ENCODE data around the gene TGFBI.
A peak's percentile ranks its signal among the peaks of the same experiment; 100 is the strongest.

The TGFBI gene

DNA sequence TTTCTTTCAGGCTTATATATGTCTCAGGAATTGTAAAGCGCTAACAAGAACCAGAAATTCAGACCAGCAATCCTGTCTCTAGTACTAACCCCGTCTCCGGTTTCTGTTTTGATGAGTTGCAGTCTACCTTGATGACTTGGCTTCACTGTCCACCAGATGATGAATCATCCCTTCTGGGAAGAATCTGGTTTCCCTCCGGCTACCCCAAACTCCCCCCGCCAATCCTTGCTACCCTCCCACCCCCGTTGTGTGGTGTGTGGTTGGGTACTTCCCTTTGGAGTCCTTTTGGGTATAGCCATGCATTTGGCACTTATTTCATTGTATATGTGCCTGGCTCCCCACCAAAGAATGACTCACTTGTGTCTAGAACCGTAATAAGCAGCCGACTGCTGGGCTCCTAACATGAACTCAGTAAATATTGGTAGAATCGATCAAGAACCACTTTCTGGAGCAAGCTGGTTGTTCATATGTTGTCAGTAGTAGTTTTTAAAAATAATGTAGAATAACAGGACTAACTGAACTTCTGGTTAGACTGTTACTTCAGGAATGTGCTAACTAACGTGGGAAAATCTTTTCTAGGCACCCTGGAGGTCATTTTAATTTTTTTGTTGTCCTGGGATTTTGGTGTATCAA, 8.3 kb upstream of the TGFBI start:
- H3K4me3 ChIP-seq (ENCODE audit: low read length), result no peak overlapping the region
- DNase-seq (ENCODE audit: low read depth, low spot score), result no peak

DNA sequence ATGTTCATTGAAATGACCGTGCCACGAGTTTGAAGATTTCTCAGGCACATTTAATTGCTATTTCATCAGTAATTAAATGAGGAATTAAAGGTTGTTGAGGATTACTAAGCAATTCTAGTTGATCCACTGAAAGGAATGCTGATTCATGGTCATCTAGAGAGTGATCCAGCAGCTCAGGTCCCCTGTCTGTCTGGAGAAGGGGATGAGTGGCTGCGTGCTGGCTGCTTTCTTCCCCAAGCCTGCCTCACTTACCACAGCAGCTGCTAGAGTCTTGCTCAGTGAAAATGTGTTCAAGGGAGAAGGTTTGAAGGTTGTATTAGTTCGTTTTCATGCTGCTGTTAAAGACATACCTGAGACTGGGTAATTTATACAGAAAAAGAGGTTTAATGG, 7.8 kb upstream of the TGFBI start:
- DNase-seq (ENCODE audit: low read depth, low spot score), result no peak
- H3K4me3 ChIP-seq (ENCODE audit: low read length), result no peak overlapping the region

DNA sequence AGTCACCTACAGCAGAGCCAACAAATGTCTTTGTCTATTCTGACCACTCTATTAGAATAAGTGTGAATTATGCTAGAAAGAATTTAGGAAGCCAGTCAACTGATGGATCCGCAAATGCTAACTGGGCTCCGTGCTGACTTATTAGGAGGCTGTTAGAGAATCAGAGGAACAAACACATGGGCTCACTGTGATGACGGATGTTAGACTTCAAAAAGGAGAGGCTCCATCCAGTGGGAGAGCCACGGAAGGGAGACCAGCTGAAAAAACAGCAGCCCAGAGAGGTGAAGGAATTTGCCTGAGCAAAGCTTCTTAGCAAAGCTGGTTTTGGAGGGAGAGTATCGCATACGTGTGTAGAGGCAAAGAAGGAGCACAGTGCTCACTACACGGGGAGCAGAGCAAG, 5.8 kb upstream of the TGFBI start:
- H3K4me3 ChIP-seq (ENCODE audit: low read length), result no peak overlapping the region
- DNase-seq (ENCODE audit: low read depth, low spot score), result no peak

DNA sequence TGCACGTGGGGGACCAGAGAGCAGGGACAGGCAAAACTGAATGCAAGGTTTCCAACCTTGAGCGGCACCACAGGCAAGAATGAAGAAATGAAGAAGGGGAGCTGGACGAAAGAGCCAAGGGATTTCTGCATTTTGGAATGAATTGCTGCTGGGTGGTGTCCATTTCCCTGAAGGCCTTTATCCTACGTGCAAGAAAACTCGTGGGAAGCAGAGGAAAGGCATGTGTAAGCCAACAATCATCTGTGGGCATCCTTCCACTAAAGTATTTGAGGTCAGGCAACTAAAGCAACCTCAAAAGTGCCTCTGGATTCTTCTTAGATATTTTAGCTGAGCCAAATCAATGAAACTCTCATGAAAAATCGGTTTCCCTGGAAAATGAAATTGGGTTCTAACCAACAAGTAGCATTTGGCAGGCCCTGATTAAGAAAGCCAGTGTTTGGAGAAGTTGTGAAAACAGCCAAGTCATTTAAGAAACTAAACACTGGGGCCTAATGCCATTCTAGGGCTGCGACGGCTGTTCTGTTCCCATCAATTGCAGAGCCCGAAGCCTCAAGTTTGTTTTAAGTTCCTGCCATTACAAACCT, 4.7 kb upstream of the TGFBI start:
- H3K4me3 ChIP-seq (ENCODE audit: low read length), result no peak overlapping the region
- DNase-seq (ENCODE audit: low read depth, low spot score), result no peak

DNA sequence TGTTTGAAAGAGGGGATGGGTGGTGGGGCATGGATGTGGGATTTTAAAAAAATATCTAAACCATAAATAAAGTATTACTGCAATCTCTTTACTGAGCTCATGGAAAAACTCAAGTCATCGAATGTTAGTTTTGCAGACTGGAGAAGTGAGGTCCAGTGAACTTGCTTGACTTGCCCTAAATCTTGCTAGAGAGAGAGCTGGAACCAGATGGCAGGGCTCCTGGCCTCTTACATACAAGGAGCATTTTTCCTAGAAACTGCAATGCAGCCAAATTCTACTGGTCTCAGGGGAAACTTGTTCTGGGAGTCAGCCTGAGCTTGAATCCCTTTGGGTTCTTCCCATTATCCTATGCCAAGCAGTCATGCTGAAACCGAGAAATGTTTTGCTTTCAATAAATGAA, 2.9 kb upstream of the TGFBI start:
- DNase-seq (ENCODE audit: low read depth, low spot score), result no peak
- no peak overlapping the region for H3K4me3 ChIP-seq (ENCODE audit: low read length)

DNA sequence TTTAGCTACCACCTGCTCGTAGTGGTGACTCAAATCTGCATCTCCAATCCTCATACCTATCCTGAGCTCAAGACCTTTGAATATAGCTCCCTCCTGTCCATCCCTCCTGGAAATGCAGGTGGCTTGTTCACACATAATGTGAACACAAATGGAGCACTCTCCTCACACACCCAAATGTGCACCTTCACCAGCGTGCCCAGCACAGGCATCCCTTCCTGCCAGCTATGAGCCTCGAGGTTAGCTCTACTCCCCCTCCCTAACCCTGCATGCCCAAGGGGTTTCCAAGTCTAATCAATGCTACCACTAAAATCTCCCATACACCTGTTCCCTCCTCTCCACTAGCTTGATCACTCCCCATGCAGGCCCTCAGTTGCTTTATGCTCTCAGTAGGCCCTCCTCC, 2.2 kb upstream of the TGFBI start:
- H3K4me3 ChIP-seq (ENCODE audit: low read length), result no peak overlapping the region
- no peak for DNase-seq (ENCODE audit: low read depth, low spot score)

DNA sequence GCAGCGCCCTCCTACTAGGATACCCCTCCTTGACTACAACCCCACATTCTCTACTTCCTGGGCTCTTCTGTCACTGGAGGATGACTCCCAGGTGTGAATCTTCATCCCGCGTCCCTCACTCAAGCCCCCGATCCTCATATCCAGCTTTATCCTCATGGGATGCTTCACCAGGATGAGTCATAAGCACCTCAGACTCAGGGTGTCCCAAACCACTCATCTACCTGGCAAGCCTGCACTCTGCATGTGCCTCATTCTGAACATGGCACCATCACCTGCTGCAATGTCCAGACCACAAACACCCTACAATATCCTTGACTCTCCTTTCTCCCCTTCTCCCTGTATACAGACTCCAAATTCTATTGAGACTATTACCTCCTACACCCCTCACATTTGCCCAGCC, 1.5 kb upstream of the TGFBI start:
- no peak for DNase-seq (ENCODE audit: low read depth, low spot score)
- no peak overlapping the region for H3K4me3 ChIP-seq (ENCODE audit: low read length)

DNA sequence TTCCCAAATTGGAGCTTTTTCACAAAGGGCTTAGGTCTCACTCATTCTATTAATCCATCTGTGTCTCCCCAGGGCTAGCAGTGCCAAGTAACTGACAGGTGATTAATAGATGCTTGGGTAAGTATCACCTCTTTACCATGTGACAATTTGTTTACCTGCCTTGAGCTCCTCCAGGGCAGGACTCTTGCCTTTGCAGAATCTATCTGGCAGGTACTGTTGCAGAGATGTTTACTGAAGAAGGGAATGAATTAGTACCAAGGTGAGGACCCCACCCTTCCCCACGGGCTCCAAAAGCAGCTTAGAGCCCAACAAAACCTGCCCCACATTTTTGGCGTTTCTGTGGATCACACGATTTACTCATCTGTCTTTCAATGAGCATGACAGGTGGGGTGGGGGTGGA, 698 bp upstream of the TGFBI start:
- H3K4me3 ChIP-seq (ENCODE audit: low read length), result no peak overlapping the region
- no peak for DNase-seq (ENCODE audit: low read depth, low spot score)

DNA sequence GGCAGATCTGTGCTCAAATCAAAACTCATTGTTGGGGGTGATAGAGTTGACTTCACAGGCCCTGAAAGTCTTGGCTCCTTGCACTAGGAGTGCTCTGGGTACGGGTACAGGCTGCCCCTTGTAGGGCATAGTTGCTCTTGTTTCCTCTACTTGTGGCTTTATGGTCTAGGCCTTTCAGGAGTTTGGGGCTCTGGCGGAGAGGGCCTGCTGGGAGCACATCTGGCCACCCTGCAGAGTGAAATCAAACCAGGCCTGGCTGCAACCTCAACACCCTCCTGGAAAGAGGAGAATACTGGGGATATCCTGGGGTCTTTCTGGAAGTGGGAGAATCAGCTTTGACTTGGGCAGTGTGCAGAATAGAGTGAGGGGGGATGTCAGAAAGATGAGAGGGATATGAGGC, 1.5 kb downstream of the TGFBI start:
- DNase-seq (ENCODE audit: low read depth, low spot score), result no peak

DNA sequence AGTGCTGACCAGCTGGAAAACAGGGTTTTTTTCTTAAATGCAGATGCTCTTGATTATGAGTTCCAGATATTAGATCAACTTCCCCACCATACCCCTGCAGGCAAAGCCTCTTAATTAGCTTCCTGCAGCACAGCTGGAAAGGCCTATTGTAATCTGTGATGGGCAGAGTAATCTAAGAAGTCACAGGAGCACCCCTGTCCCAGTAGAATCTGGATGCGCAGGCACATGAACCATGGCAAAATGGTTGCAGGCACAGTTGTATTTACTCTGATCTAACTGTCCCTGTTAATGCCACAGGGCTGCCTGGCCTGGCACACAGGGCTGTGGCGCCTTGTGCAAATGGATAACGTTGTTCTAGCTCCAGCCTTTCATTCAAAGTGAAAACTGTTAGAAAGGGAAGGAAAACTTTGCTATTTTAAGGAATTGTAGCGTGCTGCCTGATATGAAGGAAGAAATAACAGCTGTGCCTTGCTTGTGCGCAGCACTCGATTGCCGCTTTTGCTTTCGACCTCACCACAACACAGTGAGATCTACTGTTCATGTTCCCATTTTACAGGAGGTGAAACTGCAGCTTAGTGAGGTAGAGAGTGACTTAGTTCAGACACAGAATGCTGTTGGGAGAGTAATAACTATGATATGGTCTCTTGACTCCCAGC, 2.3 kb downstream of the TGFBI start:
- H3K4me3 ChIP-seq (ENCODE audit: low read length), result no peak overlapping the region
- no peak for DNase-seq (ENCODE audit: low read depth, low spot score)

More for the DNA sequence above, 1.5 kb downstream of the TGFBI start:
- H3K4me3 ChIP-seq (ENCODE audit: low read length), result no peak overlapping the region

DNA sequence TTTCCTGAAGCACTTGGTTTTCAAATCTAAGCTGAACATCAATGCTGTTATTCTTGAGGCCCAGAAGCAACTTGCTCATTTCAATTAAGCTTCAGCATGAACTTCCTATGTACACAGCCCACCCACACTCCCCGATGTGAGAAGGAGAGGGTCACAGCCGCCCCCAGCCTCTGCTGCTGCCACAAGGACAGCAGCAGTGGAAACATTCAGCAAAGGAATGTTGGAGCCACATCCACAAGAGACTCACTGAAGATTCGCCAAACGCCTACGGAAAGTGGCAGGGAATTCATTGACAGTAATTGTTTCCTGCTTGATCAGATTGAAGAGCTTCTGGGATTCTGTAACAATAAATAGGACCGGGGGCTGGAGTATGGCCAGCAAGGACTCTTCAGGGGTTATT, 2.9 kb downstream of the TGFBI start:
- H3K4me3 ChIP-seq (ENCODE audit: low read length), result no peak overlapping the region
- DNase-seq (ENCODE audit: low read depth, low spot score), result no peak

DNA sequence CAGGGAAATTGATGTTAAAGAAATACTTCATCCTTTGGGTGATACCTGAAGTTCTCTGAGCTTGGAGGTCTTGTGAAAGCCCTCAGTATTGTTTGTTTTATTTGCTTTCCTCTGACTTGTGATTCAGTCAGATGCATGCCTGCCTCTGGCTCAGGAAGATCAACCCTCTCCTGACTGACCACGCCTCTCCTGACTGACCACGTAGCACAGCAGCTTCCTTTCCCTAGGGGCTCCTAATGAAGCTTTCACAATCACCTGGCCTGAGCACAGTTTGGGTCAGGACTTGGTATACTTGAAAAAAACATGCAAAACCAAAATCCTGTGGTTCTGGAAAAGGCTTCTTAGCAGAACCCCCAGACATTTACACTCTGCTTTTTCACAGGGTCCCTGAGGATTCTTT, 3.8 kb downstream of the TGFBI start:
- no peak for DNase-seq (ENCODE audit: low read depth, low spot score)
- H3K4me3 ChIP-seq (ENCODE audit: low read length), result no peak overlapping the region

DNA sequence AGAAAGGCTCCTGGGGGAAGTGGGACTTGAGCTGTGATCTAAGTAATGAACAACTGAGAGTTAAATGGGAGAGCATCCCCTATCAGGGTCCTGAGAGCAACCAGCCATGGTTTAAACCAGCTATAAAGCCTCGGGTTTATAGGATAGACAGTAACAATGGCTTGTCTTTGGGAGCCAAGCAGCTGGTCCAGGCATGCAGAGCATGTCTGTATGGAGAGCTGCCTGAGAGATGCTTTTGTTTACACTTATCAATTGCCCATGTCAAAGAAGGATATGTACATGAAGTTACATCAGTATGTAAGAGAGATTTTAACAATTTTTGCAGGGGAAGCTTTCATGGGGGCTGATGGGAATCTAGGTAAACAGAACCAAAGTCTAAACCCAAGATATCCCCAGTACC, 4.4 kb downstream of the TGFBI start:
- H3K4me3 ChIP-seq (ENCODE audit: low read length), result no peak overlapping the region

DNA sequence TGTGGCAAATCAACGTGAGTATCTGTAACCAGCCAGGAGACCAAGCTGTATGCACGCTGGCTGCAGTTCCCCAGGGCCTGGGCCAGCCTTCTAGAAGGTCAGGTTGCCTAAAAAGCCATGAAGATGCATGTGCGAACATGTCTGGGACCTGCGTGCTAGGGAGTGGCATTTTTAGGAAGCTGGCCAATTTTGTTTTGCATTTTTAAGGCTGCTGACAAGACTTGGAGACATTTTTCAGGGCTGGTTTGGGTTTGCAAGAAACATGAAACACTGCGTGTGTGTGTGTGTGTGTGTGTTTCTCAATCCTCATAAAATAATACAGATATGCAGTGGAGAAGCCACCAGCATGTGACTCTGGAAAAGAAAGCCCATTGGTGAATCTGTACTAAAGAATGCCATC, 5.1 kb downstream of the TGFBI start:
- DNase-seq (ENCODE audit: low read depth, low spot score), result no peak

More for the DNA sequence above, 4.4 kb downstream of the TGFBI start:
- DNase-seq (ENCODE audit: low read depth, low spot score), result no peak

DNA sequence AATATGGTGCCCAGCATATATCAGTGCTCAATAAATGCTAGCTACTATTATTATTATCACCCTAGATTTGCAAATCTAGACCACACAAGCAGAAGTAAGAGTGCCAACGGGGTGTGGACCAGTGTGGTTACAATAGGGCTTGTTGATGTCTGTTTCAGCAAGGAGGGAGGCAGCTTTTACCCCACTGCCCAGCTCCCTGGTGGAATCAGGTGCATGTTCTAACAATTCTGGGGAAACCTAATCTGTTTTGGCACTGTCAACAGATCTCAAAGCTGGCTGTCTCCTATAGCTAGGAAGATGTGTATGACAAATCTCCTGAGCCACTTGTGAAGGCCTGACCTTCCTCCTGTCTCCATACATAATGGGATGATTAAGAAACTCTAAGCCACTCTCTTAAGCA, 5.7 kb downstream of the TGFBI start:
- no peak overlapping the region for H3K4me3 ChIP-seq (ENCODE audit: low read length)
- no peak for DNase-seq (ENCODE audit: low read depth, low spot score)

More for the DNA sequence above, 5.1 kb downstream of the TGFBI start:
- H3K4me3 ChIP-seq (ENCODE audit: low read length), result no peak overlapping the region

DNA sequence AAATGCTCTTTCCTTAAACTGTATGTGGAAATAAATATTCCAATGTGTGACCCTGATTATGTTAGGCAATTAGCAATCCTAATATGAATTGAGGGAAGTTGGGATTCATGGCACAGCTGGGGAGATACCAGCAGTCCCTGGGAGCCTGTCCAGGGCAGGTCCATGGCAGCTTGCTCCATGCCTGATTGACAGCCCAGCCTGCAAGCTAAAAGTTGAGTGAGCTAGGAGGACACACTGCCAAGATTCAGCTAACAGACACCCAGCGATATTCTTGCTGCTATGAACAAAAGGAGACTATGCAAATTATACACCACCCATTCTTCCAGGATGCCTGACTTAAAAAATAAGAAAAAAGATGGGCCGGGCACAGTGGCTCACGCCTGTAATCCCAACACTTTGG, 6.2 kb downstream of the TGFBI start:
- no peak for DNase-seq (ENCODE audit: low read depth, low spot score)
- H3K4me3 ChIP-seq (ENCODE audit: low read length), result no peak overlapping the region

DNA sequence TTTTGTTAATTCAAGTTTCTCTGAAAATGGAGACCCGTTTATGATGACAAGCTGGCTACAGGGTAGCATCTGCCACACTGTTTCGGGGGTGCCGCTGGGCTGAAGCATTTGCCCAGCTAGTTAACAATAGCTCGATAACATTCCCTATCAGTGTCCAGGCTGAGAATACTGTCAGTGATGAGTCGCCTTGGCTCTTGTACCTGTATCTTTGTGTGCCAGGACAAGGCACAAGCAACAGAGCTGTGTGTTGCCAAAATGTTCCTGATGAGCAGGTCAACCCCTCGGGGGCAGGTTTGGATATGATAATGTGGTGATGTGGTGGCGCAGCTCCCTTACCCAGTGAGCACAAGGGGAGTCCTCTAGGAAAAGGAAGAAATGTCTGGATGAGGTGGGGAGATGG, 7.0 kb downstream of the TGFBI start:
- H3K4me3 ChIP-seq (ENCODE audit: low read length), result no peak overlapping the region
- DNase-seq (ENCODE audit: low read depth, low spot score), result no peak

DNA sequence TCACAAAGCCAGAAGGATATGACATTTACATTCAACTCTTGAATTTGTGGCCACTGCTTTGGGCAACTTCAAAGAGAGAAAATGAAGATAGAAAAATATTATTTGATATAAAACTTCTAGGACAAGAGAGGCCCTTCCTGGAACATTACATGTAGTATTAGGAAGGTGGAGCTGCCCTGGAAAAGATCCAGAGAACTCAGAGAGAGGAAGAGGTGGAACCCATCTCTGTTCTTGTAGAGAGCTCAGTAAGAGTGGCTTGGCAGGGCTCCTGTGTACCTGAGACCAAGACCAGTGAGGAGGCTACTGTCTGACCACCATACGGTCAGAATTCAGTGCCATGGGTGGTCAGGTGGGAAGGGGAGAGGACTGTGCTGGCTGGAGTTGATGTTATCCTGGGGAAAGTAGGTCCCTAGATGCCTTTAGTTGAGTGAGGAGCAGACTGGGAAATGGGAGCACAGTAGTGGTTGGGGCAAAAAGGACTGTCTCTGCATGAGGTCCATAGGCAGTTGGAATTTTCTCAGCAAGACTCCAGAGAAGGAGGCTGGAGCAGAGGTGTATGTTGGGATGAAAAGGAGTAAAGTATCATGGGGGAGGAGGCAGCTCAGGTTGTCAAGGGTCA, 7.6 kb downstream of the TGFBI start:
- DNase-seq (ENCODE audit: low read depth, low spot score), result no peak
- H3K4me3 ChIP-seq (ENCODE audit: low read length), result no peak overlapping the region

DNA sequence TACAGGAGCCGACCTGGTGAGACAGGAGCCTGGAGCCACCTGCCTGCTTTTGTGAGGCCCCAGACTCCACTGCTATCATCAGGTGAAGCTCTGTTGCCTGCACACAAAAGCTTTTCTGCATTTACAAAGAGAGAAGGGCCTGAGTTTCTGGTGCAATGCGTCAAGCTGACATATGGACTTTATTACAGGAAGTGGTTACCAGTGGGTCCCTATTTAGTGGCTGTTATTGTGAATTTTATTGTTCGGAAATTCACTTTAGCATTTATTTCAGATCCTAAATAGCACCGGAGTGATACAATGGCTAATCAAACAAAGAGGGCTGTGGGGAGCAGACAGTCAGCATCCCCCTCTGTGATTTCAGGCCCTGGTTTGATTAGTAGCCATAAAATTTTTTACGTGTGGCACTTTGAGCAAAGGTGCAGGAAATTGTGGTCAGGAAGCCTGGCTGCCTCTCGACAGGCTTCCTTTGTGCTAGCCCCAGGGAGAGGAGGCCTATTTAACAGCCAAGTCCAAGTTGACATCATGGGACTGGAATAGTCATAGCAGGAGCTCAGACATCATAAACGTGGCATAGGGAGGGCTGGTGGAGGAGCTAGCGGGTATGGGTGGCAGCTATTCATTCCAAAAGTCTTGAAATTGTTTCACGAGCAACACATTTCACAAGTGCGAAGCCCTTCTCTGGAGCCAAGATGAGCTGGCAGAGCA, 8.4 kb downstream of the TGFBI start:
- DNase-seq (ENCODE audit: low read depth, low spot score), result peak; percentile 82
- peak overlapping the region; percentile 9; the same call in 1 of the 2 replicates for H3K4me3 ChIP-seq (ENCODE audit: low read length)

DNA sequence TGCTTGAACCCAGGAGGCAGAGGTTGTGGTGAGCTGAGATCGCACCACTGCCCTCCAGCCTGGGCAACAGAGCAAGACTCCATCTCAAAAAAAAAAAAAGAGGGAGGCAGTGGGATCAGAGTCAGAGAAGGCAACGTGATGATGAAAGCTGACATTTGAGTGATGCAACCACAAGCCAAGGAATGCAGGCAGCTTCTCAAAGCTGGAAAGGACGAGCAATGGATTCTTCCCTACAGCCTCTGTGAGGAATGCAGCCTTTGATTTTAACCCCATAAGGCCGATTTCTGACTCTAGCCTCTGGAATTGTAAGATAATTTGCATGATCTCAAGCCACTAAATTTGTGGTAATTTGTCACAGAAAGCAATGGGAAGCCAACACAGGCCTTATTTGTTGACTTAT, 9.8 kb downstream of the TGFBI start:
- DNase-seq (ENCODE audit: low read depth, low spot score), result no peak
- H3K4me3 ChIP-seq (ENCODE audit: low read length), result no peak overlapping the region

Data from Jurkat, Clone E6-1 (cell line).